ENCODE data around the gene OSBPL6.
"Not testable (repeated sequence)": the region's sequence is repeated elsewhere in the genome, so short reads cannot be mapped to it uniquely, and the experiment has no call there.

OSBPL6 gene

GRCh38 chr2:178301649-178302238 is 107.4 kb downstream of the OSBPL6 start:
- DNase-seq (ENCODE audit: low read depth), result no peak

DNA sequence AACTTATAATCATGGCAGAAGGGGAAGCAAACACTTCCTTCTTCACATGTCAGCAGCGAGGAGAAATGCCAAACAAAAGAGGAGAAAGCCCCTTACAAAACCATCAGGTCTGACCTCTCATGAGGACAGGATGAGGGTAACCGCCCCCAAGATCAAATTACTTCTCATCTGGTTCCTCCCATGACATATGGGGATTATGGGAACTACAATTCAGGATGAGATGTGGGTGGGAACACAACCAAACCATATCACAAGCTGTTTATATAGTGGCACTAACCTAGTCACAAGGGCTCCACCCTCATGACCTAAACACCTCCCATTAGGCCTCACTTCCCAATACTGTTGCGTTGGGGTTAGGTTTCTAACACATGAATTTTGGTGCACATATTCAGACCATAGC is 110.0 kb downstream of the OSBPL6 start:
- DNase-seq (ENCODE audit: low read depth), result no peak

- DNase-seq (ENCODE audit: low read depth), result no peak
Observed at GRCh38 chr2:178306352-178307073, 112.2 kb downstream of the OSBPL6 start.

DNA sequence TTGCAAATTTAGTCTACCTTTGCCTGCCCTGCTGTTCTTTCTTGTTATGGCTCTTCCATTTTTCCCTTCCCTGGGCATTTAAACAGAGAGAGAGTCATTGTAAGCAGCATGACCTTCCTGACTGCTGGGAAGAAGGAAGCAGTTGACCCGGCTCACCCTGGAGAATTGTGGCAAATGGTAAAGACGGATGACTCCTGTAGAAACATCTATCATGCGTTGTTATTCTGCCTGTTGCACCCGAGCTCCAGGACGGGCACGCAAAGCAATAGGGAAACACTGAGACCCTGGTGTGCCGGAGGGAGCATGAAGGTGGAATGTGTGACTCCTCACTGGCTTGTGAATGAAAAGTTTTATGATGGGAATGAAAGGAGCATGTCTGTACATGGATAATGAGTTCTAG is 113.3 kb downstream of the OSBPL6 start:
- DNase-seq (ENCODE audit: low read depth), result no peak

DNA sequence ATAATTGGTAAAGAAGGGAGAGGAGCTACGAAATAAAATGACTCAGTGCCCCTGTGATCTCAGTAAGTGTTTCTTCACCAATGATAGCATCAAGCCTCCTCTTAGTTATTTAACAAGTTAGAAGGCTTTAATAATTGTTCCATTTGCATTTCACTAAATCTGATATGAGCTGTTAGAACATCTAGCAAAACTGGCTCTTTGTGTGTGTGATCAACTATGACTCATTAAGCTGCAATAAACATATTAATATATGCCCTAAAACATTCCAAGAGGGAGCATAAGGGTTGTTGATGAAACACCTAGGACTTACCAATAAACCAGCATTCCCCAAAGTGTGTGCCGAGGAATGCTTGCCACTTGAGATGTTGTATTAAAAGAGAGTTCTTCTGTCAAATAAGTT is 115.2 kb downstream of the OSBPL6 start:
- DNase-seq (ENCODE audit: low read depth), result no peak

DNA sequence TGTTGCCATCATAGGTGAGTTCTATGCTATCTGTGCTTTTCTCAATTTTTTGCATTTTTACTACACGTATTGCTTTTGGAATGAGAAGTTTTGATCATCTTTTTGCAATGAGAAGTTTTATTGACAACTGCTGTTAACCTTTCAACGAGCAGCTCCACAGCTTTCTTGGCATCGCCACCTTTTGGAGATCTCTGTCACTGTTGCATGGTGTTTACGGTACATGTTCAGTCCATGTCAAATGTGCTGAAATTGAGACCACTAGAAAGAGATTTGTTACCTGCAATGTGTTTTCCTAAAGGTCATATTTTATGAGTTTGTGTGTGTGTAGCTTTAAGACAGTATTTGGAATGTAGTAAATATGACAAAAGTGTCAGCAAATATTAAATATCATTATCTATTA is 120.8 kb downstream of the OSBPL6 start:
- DNase-seq (ENCODE audit: low read depth), result no peak

DNA sequence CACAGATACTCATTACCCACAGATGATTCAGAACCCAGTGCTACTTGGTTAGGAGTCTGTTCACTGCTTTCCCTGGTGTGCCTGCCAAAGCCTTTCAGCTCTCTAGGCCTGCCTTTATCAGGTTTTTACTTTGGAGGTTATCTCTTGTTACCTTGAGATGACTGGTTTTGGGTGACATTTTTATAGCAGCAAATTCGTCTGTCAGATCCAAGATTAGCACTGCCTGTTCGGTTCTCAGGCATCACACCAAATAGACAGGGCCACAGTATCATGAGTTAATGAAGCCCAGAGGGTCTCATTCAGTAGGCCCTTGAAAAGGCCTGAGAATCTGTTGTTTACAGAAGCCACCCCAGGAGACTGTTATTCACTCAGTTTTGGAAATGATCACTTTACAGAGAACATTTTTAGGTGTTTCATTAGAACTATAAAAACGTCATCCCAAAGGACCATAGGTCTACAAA is 121.2 kb downstream of the OSBPL6 start:
- DNase-seq (ENCODE audit: low read depth), result no peak

DNA sequence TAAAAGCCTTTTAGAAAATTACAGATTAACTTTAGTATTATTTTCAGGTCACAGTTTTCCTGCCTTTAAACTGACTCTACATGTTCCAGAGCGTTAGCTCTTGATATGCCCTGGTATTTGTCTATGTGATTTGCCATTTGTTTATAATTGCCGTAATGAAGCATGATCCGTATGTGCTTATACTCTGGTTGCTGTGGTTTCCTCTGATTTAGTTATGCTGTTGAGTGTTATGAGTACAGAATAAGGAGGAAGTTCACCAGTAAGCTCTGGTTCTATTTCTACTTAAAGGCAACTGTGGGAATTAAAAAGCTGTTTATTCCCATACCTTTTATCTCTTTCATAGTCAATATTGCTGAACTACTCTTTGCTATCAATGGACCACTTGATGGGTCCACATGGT is 123.5 kb downstream of the OSBPL6 start:
- no peak for DNase-seq (ENCODE audit: low read depth)

DNA sequence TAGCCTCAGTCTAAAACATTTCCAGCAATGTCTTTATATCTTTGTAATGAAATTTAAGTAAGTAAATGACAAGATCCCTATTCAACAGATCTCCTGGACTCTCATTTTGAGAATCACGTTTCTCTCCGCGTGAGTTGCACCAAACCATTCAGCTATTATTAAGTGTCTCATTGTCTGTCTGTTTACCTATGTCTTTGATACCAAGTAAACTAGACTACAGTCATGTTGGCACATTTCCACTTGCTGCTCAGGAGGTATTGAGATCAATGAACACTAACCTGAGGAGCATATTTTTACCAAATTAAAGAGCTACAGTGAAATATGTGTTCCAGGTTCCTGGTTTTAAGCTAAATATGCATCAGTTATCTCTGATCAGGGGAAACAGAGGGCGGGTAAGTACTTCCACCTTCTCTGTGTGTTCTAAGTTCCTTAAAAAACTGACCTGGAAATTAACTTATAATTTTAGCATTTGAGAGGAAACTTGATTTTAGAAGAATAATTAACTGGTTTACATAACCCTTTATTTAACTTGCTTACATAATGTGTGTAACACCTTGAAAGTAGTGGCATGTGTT is 125.8 kb downstream of the OSBPL6 start:
- DNase-seq (ENCODE audit: low read depth), result no peak

GRCh38 chr2:178322068-178322467 is 127.8 kb downstream of the OSBPL6 start:
- no peak for DNase-seq (ENCODE audit: low read depth)

- not testable (repeated sequence) for DNase-seq (ENCODE audit: low read depth)
Observed at GRCh38 chr2:178323331-178323730, 129.0 kb downstream of the OSBPL6 start.

GRCh38 chr2:178324077-178324476 is 129.8 kb downstream of the OSBPL6 start:
- no peak for DNase-seq (ENCODE audit: low read depth)

DNA sequence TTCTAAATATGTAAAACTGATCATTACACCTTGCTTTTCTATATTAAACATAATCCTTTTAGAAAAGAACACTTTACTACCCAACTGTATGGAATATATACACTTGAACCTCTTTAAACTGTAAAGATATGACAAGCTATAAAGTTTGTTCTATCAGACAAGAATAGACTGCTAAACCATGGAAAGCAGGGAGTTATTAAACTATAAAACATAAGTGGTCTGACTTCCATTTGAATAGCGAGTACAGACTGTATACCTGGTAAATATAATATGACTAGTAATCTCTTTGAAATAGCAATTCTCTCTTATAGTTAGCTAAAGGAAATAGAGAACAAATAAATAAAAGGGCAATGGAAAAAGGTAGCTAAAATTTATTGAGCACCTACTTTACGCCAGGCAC is 131.0 kb downstream of the OSBPL6 start:
- no peak for DNase-seq (ENCODE audit: low read depth)

DNA sequence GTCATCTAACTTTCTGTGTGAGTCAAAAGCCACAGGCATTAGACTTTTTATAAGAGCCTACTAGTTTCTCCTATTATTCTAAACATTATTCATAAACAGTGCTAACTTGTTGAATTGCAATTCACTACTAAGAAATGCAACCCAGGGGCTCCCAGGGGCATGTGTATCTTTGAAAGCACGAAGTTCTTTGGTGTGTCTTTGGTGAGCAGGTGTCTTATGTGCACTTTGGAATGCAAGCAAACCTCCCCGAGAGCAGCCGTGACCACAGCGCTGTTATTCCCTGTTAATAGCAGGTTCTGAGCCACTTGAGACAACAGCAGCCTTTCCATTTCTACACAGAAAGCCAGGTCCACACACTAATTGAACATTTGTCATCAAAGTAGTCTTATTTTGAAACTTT is 133.2 kb downstream of the OSBPL6 start:
- DNase-seq (ENCODE audit: low read depth), result no peak

DNA sequence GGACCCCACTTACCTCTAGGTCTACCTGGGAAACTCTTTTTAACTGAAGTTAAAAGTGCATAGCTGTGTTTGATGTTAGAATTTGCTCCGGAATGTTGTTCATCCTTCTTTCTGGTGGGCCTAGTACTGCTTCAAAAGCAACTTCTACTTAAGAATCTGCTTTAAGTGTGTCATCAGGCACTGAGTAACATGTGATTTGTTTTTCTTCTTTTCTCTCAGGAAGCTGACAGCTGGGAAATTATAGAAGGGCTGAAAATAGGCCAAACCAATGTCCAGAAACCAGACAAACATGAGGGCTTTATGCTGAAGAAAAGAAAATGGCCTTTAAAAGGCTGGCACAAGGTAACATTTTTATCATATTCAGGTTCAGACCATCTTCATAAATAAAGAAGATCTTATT is 133.7 kb downstream of the OSBPL6 start:
- no peak for DNase-seq (ENCODE audit: low read depth)

- no peak for DNase-seq (ENCODE audit: low read depth)
Observed at GRCh38 chr2:178330175-178331017, 136.1 kb downstream of the OSBPL6 start.

DNA sequence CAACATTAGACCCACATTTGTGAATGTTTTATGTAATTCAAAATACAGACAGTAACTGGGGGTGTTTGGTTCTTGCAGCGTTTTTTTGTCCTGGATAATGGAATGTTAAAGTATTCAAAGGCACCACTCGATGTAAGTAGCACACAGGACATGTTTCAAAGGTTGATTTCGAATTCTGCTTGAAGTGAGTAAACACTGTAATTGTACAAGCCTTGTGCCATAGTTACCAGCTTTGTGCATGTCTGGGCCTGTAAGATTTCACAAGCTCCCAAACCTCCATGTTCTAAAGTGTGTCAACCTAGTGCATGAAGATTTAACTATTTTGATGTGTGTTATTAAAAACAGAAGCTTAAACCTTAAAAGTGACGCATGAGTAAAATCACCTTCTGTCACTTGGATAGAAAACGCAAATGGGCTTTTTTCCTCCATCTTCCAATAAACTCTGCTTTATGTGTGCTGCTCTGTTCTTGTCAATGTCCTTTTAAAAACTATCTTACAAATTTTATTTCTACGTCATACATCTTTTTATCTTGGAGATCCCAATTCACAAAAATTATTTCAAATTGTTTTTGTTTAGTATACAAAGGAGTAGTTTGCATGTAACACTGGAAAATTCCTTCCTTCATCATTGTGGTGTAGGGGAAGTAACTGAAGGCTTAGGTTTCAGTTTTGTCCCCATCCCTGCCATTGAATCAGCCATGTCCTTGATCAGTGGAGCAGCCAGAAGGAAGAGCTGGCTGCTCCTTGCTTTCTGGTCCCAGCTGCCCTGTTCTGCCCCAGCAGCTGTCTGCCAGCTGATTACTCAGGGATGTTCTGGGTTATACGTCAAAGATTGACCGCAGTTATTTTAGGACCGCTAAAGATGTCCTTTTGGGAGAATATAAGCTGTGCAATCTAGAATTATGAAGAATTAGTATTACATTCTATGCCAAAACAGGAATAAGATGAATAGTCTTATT is 137.4 kb downstream of the OSBPL6 start:
- no peak for DNase-seq (ENCODE audit: low read depth)

GRCh38 chr2:178333851-178334250 is 139.5 kb downstream of the OSBPL6 start:
- no peak for DNase-seq (ENCODE audit: low read depth)

- DNase-seq (ENCODE audit: low read depth), result no peak
Observed at GRCh38 chr2:178335230-178335629, 140.9 kb downstream of the OSBPL6 start.

- no peak for DNase-seq (ENCODE audit: low read depth)
Observed at GRCh38 chr2:178344121-178344520, 149.8 kb downstream of the OSBPL6 start.

DNA sequence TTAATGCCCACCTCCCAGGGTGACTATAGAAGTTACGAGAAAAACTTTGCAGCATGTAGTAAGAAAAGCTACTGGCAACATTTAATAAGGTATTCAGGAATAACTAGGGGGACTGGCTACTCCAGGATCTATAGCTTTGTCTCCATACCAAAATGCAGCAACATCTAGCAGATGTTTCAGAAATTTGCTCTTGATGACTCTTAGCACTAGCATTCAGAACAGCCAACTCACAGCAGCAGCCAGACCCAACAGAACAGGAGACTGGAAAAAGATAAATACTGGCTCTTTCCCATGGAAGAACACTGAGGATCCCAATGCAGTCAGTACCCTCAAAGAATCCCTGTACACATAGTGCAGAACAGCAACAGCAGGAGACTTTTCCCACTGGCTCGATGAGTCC is 151.6 kb downstream of the OSBPL6 start:
- DNase-seq (ENCODE audit: low read depth), result no peak

GRCh38 chr2:178350051-178350450 is 155.7 kb downstream of the OSBPL6 start:
- no peak for DNase-seq (ENCODE audit: low read depth)
